OCI-LY7 (cell line): Measurements from ENCODE around the gene GIMAP7. TPM values are rescaled to one million over a fixed set of nuclear protein-coding genes. Genes with fewer than 3 reads are reported as not detected.

Experiments used
- BruUV-seq: library from RNA; stranded (reverse); fragments of 400-500 nt; replicated peaks from 2 replicates; lab custom pipeline; 2021; lab: Mats Ljungman, UMichigan
- CTCF ChIA-PET: fragments of 300-600 bp; sonication (Branson Sonifier 250); formaldehyde crosslinking; loops from one replicate; lab custom pipeline; 2022; ENCODE audit warnings: antibody characterized with exemption; ENCODE audit not compliant: unreplicated experiment; lab: Charles Lee
- POLR2A ChIA-PET: fragments of 300-600 bp; sonication (Branson Sonifier 250); formaldehyde crosslinking; loops from one replicate; lab custom pipeline; 2022; ENCODE audit warnings: antibody characterized with exemption; lab: Charles Lee
- DNase-seq: peaks from one replicate; pipeline ENCODE4 v3.0.0-alpha.2; 2015; ENCODE audit warnings: low spot score
- H2AFZ ChIP-seq: fragments of 200-600 bp; sonication (generic), shearing (Covaris generic); 2 replicates; pipeline ENCODE4 v1.6.1; 2014; ENCODE audit warnings: mild to moderate bottlenecking, antibody characterized with exemption, low read length, moderate library complexity
- H3K27ac ChIP-seq: fragments of 200-600 bp; sonication (generic); 2 replicates; pipeline ENCODE4 v1.5.1; 2014; ENCODE audit warnings: mixed run types, low read depth, mild to moderate bottlenecking, moderate library complexity, low read length, inconsistent platforms; ENCODE audit not compliant: poor library complexity, severe bottlenecking
- H3K36me3 ChIP-seq: fragments of 200-600 bp; sonication (generic); 2 replicates; pipeline ENCODE4 v1.6.1; 2014; ENCODE audit warnings: mild to moderate bottlenecking, antibody characterized with exemption, low read length, moderate library complexity, mixed read lengths; ENCODE audit not compliant: insufficient read depth
- H3K4me1 ChIP-seq: fragments of 200-600 bp; sonication (generic); 2 replicates; pipeline ENCODE4 v1.5.1; 2014; ENCODE audit warnings: mild to moderate bottlenecking, low read length; ENCODE audit not compliant: insufficient read depth, poor library complexity, severe bottlenecking
- H3K4me2 ChIP-seq: fragments of 200-600 bp; sonication (generic); 2 replicates; pipeline ENCODE4 v1.6.1; 2014; ENCODE audit warnings: mild to moderate bottlenecking, low read length
- H3K4me3 ChIP-seq: fragments of 200-600 bp; sonication (generic); 2 replicates; pipeline ENCODE4 v1.5.1; 2014; ENCODE audit warnings: mild to moderate bottlenecking, low read depth, low read length; ENCODE audit not compliant: poor library complexity, severe bottlenecking
- H3K79me2 ChIP-seq: fragments of 200-600 bp; sonication (generic); 2 replicates; pipeline ENCODE4 v1.6.1; 2016; ENCODE audit warnings: low read depth, mild to moderate bottlenecking, low read length, moderate library complexity, mixed read lengths; ENCODE audit not compliant: insufficient read depth
- H3K9me2 ChIP-seq: fragments of 200-600 bp; sonication (generic); 2 replicates; pipeline ENCODE4 v1.6.1; 2016; ENCODE audit warnings: mild to moderate bottlenecking, low read length, mixed read lengths; ENCODE audit not compliant: insufficient read depth
- H3K9me3 ChIP-seq: fragments of 200-600 bp; sonication (generic); 2 replicates; pipeline ENCODE4 v1.6.1; 2014; ENCODE audit warnings: mild to moderate bottlenecking, mixed run types, low read length, mixed read lengths
- H4K20me1 ChIP-seq: fragments of 200-600 bp; sonication (generic); 2 replicates; pipeline ENCODE4 v1.6.1; 2014; ENCODE audit warnings: mild to moderate bottlenecking, antibody characterized with exemption, low read length, moderate library complexity, mixed read lengths; ENCODE audit not compliant: insufficient read depth
- EZH2phosphoT487 ChIP-seq: fragments of 200-600 bp; sonication (generic); IDR thresholded peaks from 2 replicates; pipeline ENCODE4 v1.6.1; 2018; ENCODE audit warnings: low read depth, borderline replicate concordance, mild to moderate bottlenecking, mixed run types, antibody characterized with exemption, low read length, moderate library complexity, mixed read lengths
- intact Hi-C: fragments of 100-400 bp; cut with micrococcal nuclease; formaldehyde crosslinking; loops from one replicate; pipeline ENCODE4 v1.10.0; 2022; ENCODE audit not compliant: unreplicated experiment
- total RNA-seq, 2 experiments: library from RNA; depleted of rRNA in 1 of 2; stranded (reverse); fragments of >200 nt in 1 of 2; shearing (Covaris generic) in 1 of 2; gene quantifications; 2 replicates each; pipeline ENCODE4 v1.2.3, GENCODE V29; 2014 to 2022
- TF ChIP-seq, protein P1 (sequence below): fragments of 200-600 bp; sonication (generic); conservative IDR thresholded peaks from 2 replicates; pipeline ENCODE4 v1.5.1; 2014; ENCODE audit warnings: mild to moderate bottlenecking, antibody characterized with exemption, low read length, moderate library complexity, mixed read lengths

GIMAP7 gene
- total RNA-seq, 2 experiments from 2014 or later, result not detected

DNA sequence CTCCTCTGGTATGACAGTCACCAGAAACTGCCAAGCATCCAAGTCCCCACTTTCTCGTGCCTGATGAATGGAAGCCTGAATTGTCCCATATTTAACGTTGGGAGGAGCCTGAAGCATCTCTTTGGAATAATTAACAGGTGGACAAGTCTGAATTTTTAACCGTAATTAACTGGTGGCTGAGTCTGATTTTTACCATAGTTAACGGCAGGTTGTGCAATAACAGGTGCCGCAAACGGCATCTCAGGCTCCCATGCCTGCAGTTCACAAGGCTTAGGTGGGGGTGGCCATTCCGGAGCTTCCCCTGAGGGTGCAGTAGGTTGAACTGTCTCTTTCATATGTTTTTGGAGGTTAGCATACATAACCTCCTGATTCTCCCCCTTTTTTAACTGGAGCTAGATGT is 50.6 kb downstream of the GIMAP7 start:
- intact Hi-C loops, result no loop called here
- CTCF ChIA-PET, result no interaction called here

DNA sequence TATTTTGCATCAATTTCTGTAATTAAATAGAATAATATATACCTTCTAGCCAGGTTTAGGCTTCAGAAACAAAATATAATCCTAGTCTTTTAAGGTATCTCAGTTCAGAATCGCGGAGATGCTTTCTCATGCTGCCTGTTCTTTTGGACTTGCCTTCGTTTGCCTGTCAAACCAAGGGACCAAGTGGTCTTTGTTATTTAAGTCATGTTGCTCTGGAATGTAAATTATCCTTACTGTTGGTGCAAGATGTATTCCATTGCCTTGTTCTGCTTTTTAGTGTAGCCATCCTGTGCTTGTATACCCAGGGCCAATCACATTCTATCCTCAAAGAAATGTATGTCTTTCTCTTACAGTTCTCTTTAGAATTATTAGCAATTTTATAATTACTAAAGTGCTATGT is 51.5 kb downstream of the GIMAP7 start:
- Histone ChIP-seq H2AFZ (no peak overlapping the region), H4K20me1 (no peaks in the 10 kb centered on the region), H3K4me2 (no peak overlapping the region), H3K27ac (no peak overlapping the region), H3K79me2 (no peaks in the 10 kb centered on the region), H3K4me1 (no peaks in the 10 kb centered on the region), H3K9me3 (no peaks in the 10 kb centered on the region), H3K36me3 (no peaks in the 10 kb centered on the region), H3K4me3 (no peak overlapping the region), H3K9me2 (no peaks in the 10 kb centered on the region)
- TF ChIP-seq, protein P1, sequence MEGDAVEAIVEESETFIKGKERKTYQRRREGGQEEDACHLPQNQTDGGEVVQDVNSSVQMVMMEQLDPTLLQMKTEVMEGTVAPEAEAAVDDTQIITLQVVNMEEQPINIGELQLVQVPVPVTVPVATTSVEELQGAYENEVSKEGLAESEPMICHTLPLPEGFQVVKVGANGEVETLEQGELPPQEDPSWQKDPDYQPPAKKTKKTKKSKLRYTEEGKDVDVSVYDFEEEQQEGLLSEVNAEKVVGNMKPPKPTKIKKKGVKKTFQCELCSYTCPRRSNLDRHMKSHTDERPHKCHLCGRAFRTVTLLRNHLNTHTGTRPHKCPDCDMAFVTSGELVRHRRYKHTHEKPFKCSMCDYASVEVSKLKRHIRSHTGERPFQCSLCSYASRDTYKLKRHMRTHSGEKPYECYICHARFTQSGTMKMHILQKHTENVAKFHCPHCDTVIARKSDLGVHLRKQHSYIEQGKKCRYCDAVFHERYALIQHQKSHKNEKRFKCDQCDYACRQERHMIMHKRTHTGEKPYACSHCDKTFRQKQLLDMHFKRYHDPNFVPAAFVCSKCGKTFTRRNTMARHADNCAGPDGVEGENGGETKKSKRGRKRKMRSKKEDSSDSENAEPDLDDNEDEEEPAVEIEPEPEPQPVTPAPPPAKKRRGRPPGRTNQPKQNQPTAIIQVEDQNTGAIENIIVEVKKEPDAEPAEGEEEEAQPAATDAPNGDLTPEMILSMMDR, result no peak
- no peak for DNase-seq
- BruUV-seq, result no TSS peak
- intact Hi-C loops, result no loop called here
- ChIA-PET CTCF (no interaction called here), POLR2A (no interaction called here)

More for the DNA sequence above, 50.6 kb downstream of the GIMAP7 start:
- Histone ChIP-seq H3K9me2 (no peaks in the 10 kb centered on the region), H3K4me1 (no peaks in the 10 kb centered on the region), H3K36me3 (no peaks in the 10 kb centered on the region), H4K20me1 (no peaks in the 10 kb centered on the region), H3K79me2 (no peaks in the 10 kb centered on the region), H3K27ac (no peak overlapping the region), H3K4me3 (no peak overlapping the region), H3K9me3 (0 out of 2 replicates have a peak, but pooled peaks cover 8% of the 10 kb centered on the region), H3K4me2 (no peak overlapping the region), H2AFZ (no peak overlapping the region)
- POLR2A ChIA-PET, result no interaction called here
- BruUV-seq, result no TSS peak
- DNase-seq, result no peak
- TF ChIP-seq EZH2phosphoT487, result no peak
- TF ChIP-seq, protein P1, result no peak

DNA sequence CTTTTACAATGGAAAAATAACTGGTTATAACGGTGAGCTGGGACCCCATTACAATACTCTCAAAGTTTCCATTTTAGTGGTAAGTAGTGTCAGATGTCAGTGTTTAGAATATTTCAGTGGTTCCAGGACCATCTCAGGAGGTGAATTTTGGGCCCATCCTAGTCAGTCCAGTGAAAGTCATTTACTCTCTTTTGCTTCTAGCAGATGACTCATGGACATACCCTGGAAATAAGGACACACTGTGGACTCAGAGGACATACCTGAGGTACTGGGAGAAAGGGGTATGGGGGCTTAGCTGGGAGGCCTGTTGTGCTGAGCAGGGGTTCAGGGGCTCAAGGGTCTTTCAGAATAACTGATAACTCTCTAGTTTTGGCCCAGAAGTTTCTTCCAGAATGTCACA is 51.9 kb downstream of the GIMAP7 start:
- ChIA-PET POLR2A (no interaction called here), CTCF (no interaction called here)
- H3K4me1 ChIP-seq, result no peaks in the 10 kb centered on the region
- H3K27ac ChIP-seq, result no peak overlapping the region
- no peak overlapping the region for H2AFZ ChIP-seq
- intact Hi-C loops, result no loop called here
- H3K4me3 ChIP-seq, result no peak overlapping the region
- no peak for DNase-seq
- TF ChIP-seq EZH2phosphoT487, result no peak
- TF ChIP-seq, protein P1, result no peak
- no peaks in the 10 kb centered on the region for H3K36me3 ChIP-seq
- no peaks in the 10 kb centered on the region for H3K9me3 ChIP-seq
- H4K20me1 ChIP-seq, result no peaks in the 10 kb centered on the region
- BruUV-seq, result no TSS peak
- H3K79me2 ChIP-seq, result no peaks in the 10 kb centered on the region
- no peaks in the 10 kb centered on the region for H3K9me2 ChIP-seq
- H3K4me2 ChIP-seq, result no peak overlapping the region
